Measurements from ENCODE around the gene GPR78.

DNA sequence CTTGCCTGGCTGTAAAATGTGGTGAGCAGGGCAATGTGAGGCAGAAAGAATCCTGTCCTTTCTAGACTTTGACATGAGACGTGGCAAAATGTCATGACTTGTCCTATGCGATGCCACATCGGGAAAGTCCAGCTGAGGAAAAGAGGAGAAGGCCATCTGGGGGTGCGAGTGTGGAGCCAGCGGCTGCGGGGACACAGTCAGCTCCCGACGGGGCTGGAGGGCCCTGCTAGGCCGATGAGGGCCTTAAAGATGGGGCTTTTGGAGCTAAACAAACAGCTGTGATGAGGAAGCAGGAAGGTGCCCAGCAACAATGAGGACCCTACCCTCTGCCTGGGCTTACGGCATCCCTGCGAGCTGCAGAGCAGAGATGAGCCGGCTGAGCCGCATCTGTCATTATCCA, 20.1 kb downstream of the GPR78 start:
- TF ChIP-seq, protein P1, sequence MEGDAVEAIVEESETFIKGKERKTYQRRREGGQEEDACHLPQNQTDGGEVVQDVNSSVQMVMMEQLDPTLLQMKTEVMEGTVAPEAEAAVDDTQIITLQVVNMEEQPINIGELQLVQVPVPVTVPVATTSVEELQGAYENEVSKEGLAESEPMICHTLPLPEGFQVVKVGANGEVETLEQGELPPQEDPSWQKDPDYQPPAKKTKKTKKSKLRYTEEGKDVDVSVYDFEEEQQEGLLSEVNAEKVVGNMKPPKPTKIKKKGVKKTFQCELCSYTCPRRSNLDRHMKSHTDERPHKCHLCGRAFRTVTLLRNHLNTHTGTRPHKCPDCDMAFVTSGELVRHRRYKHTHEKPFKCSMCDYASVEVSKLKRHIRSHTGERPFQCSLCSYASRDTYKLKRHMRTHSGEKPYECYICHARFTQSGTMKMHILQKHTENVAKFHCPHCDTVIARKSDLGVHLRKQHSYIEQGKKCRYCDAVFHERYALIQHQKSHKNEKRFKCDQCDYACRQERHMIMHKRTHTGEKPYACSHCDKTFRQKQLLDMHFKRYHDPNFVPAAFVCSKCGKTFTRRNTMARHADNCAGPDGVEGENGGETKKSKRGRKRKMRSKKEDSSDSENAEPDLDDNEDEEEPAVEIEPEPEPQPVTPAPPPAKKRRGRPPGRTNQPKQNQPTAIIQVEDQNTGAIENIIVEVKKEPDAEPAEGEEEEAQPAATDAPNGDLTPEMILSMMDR (IDR thresholded peaks at IDR 0.05; ENCODE audit: low read length): no peak
- TF ChIP-seq EZH2 (optimal IDR thresholded peaks at IDR 0.05; ENCODE audit: low read depth, low read length): no peak

All from MM.1S (cell line).